Activated CD8-positive, alpha-beta memory T cell treated with anti-CD3 and anti-CD28 coated beads, Interleukin-2, amount 50 U/mL, for 24 hours (primary cell): ENCODE data around the gene LRBA.
A peak's percentile ranks its signal among the peaks of the same experiment; 100 is the strongest.
"Not testable (repeated sequence)": the region's sequence is repeated elsewhere in the genome, so short reads cannot be mapped to it uniquely, and the experiment has no call there.

Source experiments
- DNase-seq: peaks from one replicate; pipeline ENCODE4 v3.0.0-alpha.2; 2020; ENCODE audit errors: extremely low read depth

The LRBA gene, protein sequence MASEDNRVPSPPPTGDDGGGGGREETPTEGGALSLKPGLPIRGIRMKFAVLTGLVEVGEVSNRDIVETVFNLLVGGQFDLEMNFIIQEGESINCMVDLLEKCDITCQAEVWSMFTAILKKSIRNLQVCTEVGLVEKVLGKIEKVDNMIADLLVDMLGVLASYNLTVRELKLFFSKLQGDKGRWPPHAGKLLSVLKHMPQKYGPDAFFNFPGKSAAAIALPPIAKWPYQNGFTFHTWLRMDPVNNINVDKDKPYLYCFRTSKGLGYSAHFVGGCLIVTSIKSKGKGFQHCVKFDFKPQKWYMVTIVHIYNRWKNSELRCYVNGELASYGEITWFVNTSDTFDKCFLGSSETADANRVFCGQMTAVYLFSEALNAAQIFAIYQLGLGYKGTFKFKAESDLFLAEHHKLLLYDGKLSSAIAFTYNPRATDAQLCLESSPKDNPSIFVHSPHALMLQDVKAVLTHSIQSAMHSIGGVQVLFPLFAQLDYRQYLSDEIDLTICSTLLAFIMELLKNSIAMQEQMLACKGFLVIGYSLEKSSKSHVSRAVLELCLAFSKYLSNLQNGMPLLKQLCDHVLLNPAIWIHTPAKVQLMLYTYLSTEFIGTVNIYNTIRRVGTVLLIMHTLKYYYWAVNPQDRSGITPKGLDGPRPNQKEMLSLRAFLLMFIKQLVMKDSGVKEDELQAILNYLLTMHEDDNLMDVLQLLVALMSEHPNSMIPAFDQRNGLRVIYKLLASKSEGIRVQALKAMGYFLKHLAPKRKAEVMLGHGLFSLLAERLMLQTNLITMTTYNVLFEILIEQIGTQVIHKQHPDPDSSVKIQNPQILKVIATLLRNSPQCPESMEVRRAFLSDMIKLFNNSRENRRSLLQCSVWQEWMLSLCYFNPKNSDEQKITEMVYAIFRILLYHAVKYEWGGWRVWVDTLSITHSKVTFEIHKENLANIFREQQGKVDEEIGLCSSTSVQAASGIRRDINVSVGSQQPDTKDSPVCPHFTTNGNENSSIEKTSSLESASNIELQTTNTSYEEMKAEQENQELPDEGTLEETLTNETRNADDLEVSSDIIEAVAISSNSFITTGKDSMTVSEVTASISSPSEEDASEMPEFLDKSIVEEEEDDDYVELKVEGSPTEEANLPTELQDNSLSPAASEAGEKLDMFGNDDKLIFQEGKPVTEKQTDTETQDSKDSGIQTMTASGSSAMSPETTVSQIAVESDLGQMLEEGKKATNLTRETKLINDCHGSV (N-terminal part only)

DNA sequence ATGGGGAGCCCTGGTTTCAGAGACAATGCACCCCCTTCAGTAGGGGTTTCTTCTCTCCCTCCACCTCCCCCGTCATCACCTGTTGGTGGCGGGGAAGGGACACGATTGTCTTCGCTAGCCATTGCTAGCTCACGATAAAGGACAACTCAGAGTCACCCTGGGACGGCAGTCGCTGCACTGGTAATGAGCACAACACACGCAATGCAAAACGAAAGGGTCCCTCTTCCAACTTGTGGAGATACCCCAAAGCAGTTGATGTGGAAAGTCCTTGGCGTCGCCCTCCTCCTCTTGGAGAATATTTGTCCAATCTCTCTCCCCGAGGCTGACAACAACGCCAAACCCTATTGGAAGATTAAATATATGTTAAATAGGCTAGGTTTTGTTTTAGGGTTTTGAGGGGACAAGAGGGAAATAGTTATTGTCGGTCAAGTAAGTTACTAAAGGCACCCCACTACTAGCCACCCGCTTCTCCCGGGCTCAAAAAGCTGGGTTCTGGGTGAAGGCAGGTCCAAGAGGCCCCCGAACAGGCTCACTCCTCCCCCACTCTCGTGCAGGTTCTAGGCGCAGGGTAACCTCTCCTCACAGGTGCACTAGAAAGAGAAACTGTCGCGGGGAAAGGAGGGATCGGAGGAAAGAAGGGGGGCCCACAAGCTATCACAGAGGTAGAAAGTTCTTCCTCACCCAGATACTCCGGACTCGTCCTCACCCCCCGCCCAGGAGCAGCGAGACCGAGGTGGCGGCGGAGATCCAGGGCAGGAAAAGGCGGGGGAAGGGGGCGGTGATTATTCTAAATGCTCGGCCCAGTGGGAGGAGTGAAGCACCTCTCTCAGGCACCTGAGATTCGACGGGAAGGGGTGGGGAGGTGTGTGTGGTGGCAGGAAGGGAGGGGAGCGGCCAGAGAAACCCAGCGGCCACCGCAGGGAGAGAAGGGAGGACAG, at the start of gene LRBA:
TSS of gene LRBA (minus strand) at position 764 of the 938 bp plus-strand sequence. CDS start at position 122, 642 bp downstream.
- DNase-seq = peak; percentile 63

- not testable (repeated sequence) for DNase-seq
Observed at GRCh38 chr4:151063143-151063542, 48.1 kb upstream of the LRBA start.

DNA sequence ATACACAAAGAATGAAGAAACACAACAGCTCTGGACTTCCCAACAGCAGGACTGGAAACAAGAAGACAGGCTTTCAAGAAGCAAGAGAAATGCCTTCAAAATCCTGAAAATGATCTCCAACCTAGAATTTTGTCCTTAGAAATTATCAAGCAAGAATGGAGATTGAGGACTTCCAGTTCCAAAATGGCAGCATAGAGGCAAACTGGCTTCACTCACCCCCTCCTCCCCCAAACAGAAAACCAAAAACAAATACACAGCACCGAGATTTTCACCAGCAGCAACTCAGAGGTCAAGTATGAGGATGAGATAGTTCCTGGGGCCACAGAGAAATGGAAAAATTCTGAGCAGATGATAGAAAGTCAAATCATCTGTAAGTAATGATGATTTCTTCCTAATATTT, 40.5 kb upstream of the LRBA start:
- no peak for DNase-seq

DNA sequence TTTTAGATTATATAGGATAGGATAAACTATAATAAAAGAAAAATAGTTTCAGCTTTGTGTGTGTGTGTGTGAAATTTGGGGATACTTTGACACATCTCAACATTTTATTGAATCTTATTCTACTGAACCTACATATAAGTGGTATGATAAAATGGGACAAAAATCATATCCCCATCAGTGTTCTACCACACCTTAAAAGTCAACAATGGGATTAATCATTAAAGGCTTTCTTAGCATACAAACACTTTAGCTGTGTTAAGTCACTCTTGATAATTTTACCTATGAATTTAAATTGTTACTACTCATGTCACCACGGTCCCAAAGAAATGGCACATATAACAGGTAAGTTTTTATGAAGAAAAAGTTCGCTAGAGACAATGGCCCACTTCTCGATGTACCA, 37.7 kb upstream of the LRBA start:
- no peak for DNase-seq

DNA sequence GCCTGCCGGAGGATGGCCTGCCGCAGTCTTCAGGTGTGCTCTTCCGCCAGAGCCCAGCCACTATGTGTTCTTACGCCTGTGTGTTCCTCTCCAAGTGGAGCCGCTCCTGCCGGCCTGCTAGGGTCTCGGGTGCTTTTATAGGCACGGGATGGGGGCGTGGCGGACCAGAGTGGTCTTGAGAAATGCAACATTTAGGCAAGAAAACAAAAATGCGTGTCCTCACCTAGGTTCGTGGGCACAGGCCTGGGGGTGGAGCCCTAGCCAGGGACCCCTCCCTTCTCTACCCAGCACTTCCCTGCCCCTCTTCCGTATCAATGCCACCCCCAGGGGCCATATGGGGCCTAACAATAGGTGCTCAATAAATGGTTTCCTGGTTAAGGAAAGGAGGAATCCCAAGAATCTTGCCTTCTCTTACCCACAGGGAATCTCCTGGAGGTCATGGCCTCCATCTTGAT, 34.4 kb upstream of the LRBA start:
- DNase-seq = no peak

DNA sequence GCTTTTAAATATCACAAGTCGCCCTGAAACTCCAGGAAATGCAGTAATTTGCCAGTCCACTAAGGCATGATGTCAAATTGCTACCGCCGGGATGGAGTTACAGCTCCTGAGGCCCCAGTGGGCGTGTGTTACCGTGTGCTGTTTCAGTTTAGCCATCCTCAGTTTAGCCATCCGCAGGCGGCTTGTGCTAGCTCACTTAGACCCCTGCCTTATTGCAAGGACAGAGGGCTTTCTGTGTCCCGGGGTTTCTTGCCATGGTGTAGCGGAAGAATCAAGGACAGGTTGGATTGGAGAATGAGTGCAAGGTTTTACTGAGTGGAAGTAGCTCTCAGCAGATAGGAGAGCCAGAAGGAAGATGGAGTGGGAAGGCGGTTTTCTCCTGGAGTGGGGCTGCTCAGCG, 33.8 kb upstream of the LRBA start:
- DNase-seq = no peak

DNA sequence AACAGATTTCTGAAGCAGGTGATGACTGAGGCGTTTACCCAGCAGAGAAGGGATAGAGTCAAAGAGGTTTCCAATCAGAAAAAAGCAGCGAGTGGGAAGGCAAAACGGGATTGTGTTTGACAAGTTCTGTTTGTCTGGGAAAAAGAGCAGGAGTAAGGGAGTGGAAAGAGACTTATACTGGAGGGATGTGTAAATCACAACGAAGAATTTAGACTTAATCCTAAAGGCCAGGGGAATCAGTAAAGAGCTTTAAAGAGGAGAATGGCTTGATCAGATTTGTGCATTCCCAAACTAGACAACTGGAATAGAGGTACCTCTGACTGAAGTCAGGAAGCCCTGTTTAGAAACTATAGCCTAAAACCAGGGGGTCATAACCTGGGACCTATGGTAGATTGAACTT, 31.5 kb upstream of the LRBA start:
- DNase-seq = no peak

DNA sequence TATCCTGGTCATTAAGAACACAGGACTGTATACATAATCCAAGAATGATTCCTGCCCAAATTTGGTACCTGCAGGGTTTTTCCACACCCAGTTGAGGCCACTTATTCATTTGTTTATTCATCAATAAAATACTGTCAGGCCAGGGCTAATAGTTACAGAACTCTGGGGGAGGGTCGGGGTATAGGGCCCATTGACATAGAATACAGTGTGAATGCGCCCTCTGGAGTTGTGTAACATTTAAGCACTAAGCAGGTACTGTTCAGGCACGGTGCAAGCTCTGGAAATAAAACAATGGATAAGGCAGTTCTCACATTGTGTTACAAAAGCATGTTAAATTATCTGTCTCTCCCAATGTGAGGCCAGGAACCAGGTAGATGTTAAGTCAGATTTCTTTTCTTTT, 30.8 kb upstream of the LRBA start:
- DNase-seq = no peak

DNA sequence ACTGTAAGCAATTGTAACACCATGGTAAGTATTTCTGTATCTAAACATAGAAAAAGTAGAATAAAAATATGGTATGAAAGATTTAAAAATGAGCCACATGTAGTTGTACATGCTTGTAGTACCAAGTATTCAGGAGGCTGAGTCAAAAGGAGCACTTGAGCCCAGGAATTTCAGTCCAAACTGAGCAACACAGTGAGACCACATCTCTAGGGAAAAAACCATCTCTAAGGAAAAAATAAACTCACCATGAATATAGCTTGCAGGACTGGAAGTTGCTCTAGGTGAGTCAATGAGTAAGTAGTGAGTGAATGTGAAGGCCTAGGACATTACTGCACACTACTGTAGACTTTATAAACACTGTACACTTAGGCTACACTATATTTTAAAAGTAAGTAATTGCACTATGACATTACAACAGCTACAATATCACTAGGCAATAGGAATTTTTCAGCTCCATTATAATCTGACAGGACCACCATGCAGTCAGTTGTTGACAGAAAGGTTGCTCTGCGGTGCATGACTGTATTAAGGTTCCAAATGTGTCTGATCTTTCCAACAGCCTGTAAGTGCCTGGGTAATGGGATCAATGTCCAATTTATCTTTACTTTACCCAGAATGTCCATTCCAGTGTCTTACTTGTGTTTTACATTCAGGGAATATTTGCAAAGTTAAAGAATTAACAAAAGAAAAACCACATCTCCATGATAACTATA, 28.9 kb upstream of the LRBA start:
- DNase-seq = no peak

DNA sequence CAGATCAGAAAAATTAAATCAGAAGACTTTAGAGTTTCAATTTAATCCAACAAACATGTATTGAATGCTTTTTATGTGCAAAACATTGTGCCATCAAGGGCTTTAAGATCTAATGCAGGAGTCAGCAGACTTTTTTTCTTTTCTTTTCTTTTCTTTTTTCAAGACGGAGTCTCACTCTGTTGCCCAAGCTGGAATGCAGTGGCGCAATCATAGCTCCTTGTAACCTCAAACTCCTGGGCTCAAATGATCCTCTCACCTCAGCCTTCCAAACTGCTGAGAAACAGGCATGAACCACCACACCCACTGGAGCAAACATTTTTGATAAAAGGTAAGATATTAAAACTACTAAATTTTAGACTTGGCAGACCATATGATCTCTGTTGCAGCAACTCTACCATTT, 24.6 kb upstream of the LRBA start:
- DNase-seq = no peak

- DNase-seq = no peak
Observed at GRCh38 chr4:151038452-151039157, 23.5 kb upstream of the LRBA start.

DNA sequence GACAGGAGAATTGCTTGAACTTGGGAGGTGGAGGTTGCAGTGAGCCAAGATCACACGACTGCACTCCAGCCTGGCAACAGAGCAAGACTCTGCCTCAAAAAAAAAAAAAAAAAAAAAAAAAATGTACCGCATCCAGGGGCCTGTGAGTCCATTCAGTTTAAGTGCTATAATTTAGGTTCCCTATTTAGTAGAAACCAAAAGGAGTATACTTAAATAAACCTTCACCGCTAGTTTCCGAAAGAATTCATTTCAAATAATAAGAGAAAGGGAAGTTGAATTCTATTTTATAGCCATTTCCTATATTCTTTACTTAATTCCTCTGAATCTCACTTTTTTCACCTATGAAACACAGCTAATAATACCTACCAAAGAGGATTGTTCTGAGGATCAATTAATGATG, 20.8 kb upstream of the LRBA start:
- no peak for DNase-seq

- no peak for DNase-seq
Observed at GRCh38 chr4:151035328-151035727, 20.2 kb upstream of the LRBA start.

GRCh38 chr4:151034829-151035228, 19.7 kb upstream of the LRBA start:
- DNase-seq = no peak

DNA sequence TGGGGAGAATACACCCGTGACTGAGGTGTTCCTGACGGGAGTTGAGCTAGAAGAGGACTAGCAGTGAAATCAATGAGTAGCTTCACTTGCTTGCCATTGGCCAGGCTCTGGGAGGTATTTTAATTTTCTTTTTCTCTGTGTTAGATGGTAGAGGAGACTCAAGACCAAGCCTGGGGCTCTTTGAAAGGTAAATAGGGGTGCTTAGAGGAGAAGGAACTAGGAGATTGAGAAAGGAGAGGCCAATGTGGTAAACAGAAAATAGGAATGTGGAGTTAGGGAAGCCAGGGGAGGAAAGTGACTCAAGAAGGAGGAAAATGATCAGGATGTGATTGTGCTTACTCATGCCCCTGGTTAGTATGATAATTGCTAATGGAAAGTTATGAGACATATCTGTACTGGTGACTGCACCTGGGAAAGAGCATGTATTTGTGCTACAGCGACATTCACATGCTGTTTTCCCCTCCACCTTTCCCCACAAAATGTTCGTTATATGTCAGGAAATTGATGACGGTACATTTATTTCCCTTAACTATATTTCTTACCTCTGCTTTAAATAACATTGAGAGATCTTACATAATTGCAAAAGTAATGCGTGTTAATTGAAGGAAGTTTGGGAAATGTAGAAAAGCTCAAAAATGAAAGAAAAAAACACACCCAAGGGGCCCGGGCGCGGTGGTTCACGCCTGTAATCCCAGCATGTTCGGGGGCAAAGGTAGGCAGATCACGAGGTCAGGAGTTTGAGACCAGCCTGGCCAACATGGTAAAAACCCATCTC, 16.9 kb upstream of the LRBA start:
- DNase-seq = no peak

GRCh38 chr4:151029537-151029936, 14.5 kb upstream of the LRBA start:
- DNase-seq = no peak

- DNase-seq = not testable (repeated sequence)
Observed at GRCh38 chr4:151029006-151029405, 13.9 kb upstream of the LRBA start.

DNA sequence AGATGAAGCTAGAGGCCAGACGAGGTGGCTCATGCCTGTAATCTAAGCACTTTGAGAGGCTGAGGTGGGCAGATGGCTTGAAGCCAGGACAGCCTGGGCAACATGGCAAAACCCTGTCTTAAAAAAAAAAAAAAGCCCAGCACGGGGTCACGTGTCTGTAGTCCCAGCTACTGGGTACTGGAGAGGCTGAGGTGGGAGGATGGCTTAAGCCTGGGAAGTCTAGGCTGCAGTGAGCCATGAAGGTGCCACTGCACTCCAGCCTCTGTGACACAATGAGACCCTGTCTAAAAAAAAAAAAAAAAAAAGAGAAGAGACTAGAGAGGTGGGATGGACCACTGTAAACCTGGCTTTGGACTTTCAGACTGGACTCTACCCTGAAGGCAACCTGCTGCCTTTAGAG, 10.7 kb upstream of the LRBA start:
- no peak for DNase-seq

GRCh38 chr4:151022586-151022985, 7.5 kb upstream of the LRBA start:
- no peak for DNase-seq
